Coronary artery (tissue), 2 donors: Measurements from ENCODE around the gene PTPRZ1.

Experiments used
- DNase-seq: peaks from one replicate; pipeline ENCODE4 v3.0.0-alpha.2; 2017; ENCODE audit warnings: low spot score
- H3K27ac ChIP-seq, 2 donors: fragments of 200-600 bp; sonication (generic); one replicate each; pipeline ENCODE4 v1.5.1; 2016 to 2019
- H3K4me3 ChIP-seq: fragments of 200-600 bp; sonication (generic); 2 replicates; pipeline ENCODE4 v1.5.1; 2016; ENCODE audit warnings: mild to moderate bottlenecking, moderate library complexity
- CTCF ChIP-seq: fragments of 200-600 bp; sonication (generic); IDR thresholded peaks from one replicate; pipeline ENCODE4 v1.5.1; 2019; ENCODE audit warnings: antibody characterized with exemption

Gene PTPRZ1

GRCh38 chr7:122033641-122034040, 160.7 kb downstream of the PTPRZ1 start:
- no peak for DNase-seq
- Histone ChIP-seq H3K27ac (no peak overlapping the region), H3K4me3 (no peak overlapping the region)
- TF ChIP-seq CTCF = no peak

- no peak overlapping the region for H3K4me3 ChIP-seq
- TF ChIP-seq CTCF = no peak
- no peak for DNase-seq
These were observed 162.9 kb downstream of the PTPRZ1 start for GRCh38 chr7:122035876-122036275.

GRCh38 chr7:122038134-122038533, 165.2 kb downstream of the PTPRZ1 start:
- no peak for TF ChIP-seq CTCF
- DNase-seq = no peak
- no peak overlapping the region for H3K4me3 ChIP-seq

More at GRCh38 chr7:122035876-122036275, 162.9 kb downstream of the PTPRZ1 start:
- H3K27ac ChIP-seq = no peak overlapping the region

GRCh38 chr7:122038904-122039303, 165.9 kb downstream of the PTPRZ1 start:
- DNase-seq = no peak
- no peak overlapping the region for H3K4me3 ChIP-seq
- no peak overlapping the region for H3K27ac ChIP-seq
- TF ChIP-seq CTCF = no peak

More at GRCh38 chr7:122038134-122038533, 165.2 kb downstream of the PTPRZ1 start:
- no peak overlapping the region for H3K27ac ChIP-seq

- no peak for DNase-seq
- no peak overlapping the region for H3K27ac ChIP-seq
These were observed 167.2 kb downstream of the PTPRZ1 start for GRCh38 chr7:122040147-122040546.

GRCh38 chr7:122046402-122046801, 173.4 kb downstream of the PTPRZ1 start:
- no peak overlapping the region for H3K4me3 ChIP-seq
- TF ChIP-seq CTCF = no peak
- DNase-seq = no peak

More at GRCh38 chr7:122040147-122040546, 167.2 kb downstream of the PTPRZ1 start:
- no peak overlapping the region for H3K4me3 ChIP-seq
- TF ChIP-seq CTCF = no peak

GRCh38 chr7:122054393-122054792, 181.4 kb downstream of the PTPRZ1 start:
- Histone ChIP-seq H3K27ac (no peak overlapping the region), H3K4me3 (no peak overlapping the region)
- no peak for TF ChIP-seq CTCF
- no peak for DNase-seq

More at GRCh38 chr7:122046402-122046801, 173.4 kb downstream of the PTPRZ1 start:
- no peak overlapping the region for H3K27ac ChIP-seq
